Left lung (tissue), 10 donors: Measurements from ENCODE around the gene ACE. TPM values are rescaled to one million over a fixed set of nuclear protein-coding genes. Genes with fewer than 3 reads are reported as not detected.

Experiments
- ATAC-seq: fragments of 200-7000 bp; cut with Tn5 transposase; one replicate; pipeline ENCODE4 v1.9.1; 2020; ENCODE audit warnings: moderate library complexity
- DNase-seq, 4 donors: peaks; one replicate each; pipeline ENCODE4 v3.0.0-alpha.2; 2013 to 2020
- H3K27ac ChIP-seq, 2 donors: fragments of 200-600 bp; sonication (generic) in 1 of 2; one replicate each; pipeline versions ENCODE4 v1.5.0 to v1.8.0; 2020 to 2021
- H3K27me3 ChIP-seq, 2 donors: fragments of 200-600 bp; sonication (generic) in 1 of 2; one replicate each; pipeline versions ENCODE4 v1.5.0 to v1.8.0; 2020 to 2021
- H3K36me3 ChIP-seq, 2 donors: fragments of 200-600 bp; sonication (generic) in 1 of 2; one replicate each; pipeline versions ENCODE4 v1.5.0 to v1.8.0; 2020 to 2021
- H3K4me1 ChIP-seq, 2 donors: fragments of 200-600 bp; one replicate each; pipeline ENCODE4 v1.8.0; 2021
- H3K4me3 ChIP-seq, 2 donors: fragments of 200-600 bp; sonication (generic) in 1 of 2; one replicate each; pipeline versions ENCODE4 v1.5.0 to v1.8.0; 2020 to 2021; ENCODE audit warnings: mild to moderate bottlenecking in 1 of 2
- H3K9me3 ChIP-seq, 2 donors: fragments of 200-600 bp; sonication (generic) in 1 of 2; one replicate each; pipeline versions ENCODE4 v1.5.0 to v1.8.0; 2020 to 2021
- intact Hi-C, 2 donors: fragments of 100-400 bp; cut with DNase I; formaldehyde crosslinking; loops; one replicate each; pipeline versions ENCODE4 v1.11.2 to v1.14.2; 2022
- polyA plus RNA-seq, 6 donors: library from polyadenylated mRNA; unstranded; fragments of 120-200 nt; gene quantifications; one replicate each; pipeline ENCODE4 v1.2.1, GENCODE V29; 2013; ENCODE audit not compliant: insufficient read length in 6 of 6
- total RNA-seq, 2 donors: library from RNA; stranded (reverse); fragmentation: NEBNext Ultra II Directional; extraction: Animal tissue kit (Norgen Biotek cat#: 25700); gene quantifications; one replicate each; pipeline ENCODE4 v1.2.1, GENCODE V29; 2021
- TF ChIP-seq, protein P1 (sequence below), 2 donors: fragments of 200-600 bp; sonication (generic) in 1 of 2; IDR thresholded peaks; one replicate each; pipeline versions ENCODE4 v1.5.0 to v1.8.0; 2021; ENCODE audit warnings: antibody characterized with exemption in 2 of 2
- donor health status: DM: no; HTN: yes; CAD: no.
- donor health status: DM: no; HTN: no; CAD: no.

The ACE gene
- total and polyA plus RNA-seq, 8 donors, result 39.9 to 72.0 (median 55.3) TPM

DNA sequence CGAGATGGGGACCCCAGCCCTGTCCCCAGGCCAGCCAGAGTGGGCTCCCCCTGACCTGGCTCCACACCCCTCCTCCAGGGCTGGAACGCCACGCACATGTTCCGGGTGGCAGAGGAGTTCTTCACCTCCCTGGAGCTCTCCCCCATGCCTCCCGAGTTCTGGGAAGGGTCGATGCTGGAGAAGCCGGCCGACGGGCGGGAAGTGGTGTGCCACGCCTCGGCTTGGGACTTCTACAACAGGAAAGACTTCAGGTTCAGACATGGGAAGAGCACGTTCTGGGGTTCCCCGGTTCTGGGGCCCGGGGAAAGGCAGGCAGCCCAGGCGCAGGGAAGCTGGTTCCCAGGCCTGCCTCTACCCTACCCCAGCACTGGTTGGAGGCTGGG lies 4.6 kb downstream of the ACE start:
- no peak overlapping the region for H3K4me3 ChIP-seq
- ATAC-seq, result no peak
- H3K27me3 ChIP-seq, result peaks cover 5 to 30% of the 10 kb centered on the region in 2 donors
- no peaks in the 10 kb centered on the region for H3K36me3 ChIP-seq
- peaks cover 15 to 40% of the 10 kb centered on the region in 2 donors for H3K4me1 ChIP-seq
- no peaks in the 10 kb centered on the region for H3K9me3 ChIP-seq
- TF ChIP-seq, protein P1, sequence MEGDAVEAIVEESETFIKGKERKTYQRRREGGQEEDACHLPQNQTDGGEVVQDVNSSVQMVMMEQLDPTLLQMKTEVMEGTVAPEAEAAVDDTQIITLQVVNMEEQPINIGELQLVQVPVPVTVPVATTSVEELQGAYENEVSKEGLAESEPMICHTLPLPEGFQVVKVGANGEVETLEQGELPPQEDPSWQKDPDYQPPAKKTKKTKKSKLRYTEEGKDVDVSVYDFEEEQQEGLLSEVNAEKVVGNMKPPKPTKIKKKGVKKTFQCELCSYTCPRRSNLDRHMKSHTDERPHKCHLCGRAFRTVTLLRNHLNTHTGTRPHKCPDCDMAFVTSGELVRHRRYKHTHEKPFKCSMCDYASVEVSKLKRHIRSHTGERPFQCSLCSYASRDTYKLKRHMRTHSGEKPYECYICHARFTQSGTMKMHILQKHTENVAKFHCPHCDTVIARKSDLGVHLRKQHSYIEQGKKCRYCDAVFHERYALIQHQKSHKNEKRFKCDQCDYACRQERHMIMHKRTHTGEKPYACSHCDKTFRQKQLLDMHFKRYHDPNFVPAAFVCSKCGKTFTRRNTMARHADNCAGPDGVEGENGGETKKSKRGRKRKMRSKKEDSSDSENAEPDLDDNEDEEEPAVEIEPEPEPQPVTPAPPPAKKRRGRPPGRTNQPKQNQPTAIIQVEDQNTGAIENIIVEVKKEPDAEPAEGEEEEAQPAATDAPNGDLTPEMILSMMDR (IDR thresholded peaks at IDR 0.05), result no peak
- no peak for DNase-seq
- H3K27ac ChIP-seq, result peak overlapping the region in 1 of 2 donors; percentile 53
- intact Hi-C loops, result no loop called here

DNA sequence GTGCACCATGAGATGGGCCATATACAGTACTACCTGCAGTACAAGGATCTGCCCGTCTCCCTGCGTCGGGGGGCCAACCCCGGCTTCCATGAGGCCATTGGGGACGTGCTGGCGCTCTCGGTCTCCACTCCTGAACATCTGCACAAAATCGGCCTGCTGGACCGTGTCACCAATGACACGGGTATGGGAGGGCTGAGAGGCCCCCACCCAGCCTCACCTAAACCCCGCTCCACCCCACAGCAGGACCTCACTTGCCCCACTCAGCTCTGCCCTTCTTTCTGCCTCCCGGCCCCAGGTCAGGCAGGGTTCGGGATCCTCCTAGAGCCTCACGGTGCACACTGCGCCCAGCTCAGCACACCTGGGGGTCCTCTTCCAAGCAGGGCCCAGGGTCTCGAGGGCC lies 5.6 kb downstream of the ACE start:
- Histone ChIP-seq H3K4me1 (peaks cover 13 to 30% of the 10 kb centered on the region in 2 donors), H3K27ac (peak overlapping the region in 1 of 2 donors; percentile 13), H3K27me3 (peaks cover 5 to 20% of the 10 kb centered on the region in 2 donors), H3K4me3 (no peak overlapping the region), H3K9me3 (no peaks in the 10 kb centered on the region), H3K36me3 (no peaks in the 10 kb centered on the region)
- DNase-seq, result no peak
- TF ChIP-seq, protein P1 (IDR thresholded peaks at IDR 0.05), result no peak
- ATAC-seq, result no peak
- intact Hi-C loops, result no loop called here

DNA sequence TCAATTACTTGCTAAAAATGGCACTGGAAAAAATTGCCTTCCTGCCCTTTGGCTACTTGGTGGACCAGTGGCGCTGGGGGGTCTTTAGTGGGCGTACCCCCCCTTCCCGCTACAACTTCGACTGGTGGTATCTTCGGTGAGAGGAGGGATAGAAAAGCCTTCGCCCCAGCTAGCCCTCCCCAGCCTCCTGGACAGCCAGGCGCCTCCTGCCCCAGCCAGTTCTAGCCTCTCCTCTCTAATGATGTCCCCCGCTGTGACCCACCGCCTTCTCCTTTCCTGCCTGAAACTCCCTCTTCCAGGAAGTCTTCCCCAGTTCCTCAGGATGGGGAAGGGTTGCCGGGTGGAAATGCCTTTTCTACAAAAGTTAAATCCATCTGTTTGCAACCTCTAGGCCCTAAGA lies 6.2 kb downstream of the ACE start:
- no peak overlapping the region for H3K4me3 ChIP-seq
- DNase-seq, result no peak
- ATAC-seq, result no peak
- no peak overlapping the region for H3K27ac ChIP-seq
- H3K27me3 ChIP-seq, result peaks cover 2 to 15% of the 10 kb centered on the region in 2 donors
- intact Hi-C loops, result no loop called here
- H3K9me3 ChIP-seq, result no peaks in the 10 kb centered on the region
- TF ChIP-seq, protein P1 (IDR thresholded peaks at IDR 0.05), result no peak
- peaks cover 8 to 25% of the 10 kb centered on the region in 2 donors for H3K4me1 ChIP-seq
- H3K36me3 ChIP-seq, result no peaks in the 10 kb centered on the region

DNA sequence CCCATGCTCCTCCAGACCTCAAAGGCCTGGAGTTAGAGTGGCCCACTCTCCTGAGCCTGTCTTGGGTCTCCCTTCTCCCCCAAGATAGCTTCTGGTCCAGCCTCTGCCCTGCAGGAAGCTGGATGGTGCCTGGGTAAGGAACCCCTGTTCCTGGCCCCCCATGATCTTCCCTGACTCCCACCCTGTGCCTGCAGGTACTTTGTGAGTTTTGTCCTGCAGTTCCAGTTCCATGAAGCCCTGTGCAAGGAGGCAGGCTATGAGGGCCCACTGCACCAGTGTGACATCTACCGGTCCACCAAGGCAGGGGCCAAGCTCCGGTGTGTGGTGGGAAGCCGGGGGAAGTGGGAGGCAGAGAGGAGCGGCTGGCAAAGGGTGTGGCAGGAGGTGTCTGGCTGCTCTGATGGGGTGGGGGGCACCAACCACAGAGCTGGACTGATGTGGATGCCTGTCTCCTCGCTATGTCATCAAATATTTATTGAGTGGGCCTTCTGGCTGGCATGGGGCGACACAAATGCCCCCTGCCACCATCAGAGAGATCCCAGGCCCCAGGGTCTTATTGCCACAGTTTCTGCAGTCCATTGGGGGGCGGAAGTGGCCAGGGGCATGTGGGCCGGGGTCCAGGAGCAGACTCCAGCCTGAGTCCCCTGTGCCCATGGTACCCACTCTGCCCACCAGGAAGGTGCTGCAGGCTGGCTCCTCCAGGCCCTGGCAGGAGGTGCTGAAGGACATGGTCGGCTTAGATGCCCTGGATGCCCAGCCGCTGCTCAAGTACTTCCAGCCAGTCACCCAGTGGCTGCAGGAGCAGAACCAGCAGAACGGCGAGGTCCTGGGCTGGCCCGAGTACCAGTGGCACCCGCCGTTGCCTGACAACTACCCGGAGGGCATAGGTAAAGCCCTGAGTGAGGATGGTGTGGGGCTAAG lies 7.1 kb downstream of the ACE start:
- H3K27ac ChIP-seq, result no peak overlapping the region
- peaks cover 0 to 6% of the 10 kb centered on the region in 2 donors for H3K27me3 ChIP-seq
- ATAC-seq (no peak), DNase-seq (peak in 1 of 4 donors; percentile 68)
- intact Hi-C loops, result no loop called here
- H3K4me1 ChIP-seq, result peaks cover 0 to 16% of the 10 kb centered on the region in 2 donors
- no peaks in the 10 kb centered on the region for H3K9me3 ChIP-seq
- no peaks in the 10 kb centered on the region for H3K36me3 ChIP-seq
- no peak overlapping the region for H3K4me3 ChIP-seq
- TF ChIP-seq, protein P1 (IDR thresholded peaks at IDR 0.05), result no peak

DNA sequence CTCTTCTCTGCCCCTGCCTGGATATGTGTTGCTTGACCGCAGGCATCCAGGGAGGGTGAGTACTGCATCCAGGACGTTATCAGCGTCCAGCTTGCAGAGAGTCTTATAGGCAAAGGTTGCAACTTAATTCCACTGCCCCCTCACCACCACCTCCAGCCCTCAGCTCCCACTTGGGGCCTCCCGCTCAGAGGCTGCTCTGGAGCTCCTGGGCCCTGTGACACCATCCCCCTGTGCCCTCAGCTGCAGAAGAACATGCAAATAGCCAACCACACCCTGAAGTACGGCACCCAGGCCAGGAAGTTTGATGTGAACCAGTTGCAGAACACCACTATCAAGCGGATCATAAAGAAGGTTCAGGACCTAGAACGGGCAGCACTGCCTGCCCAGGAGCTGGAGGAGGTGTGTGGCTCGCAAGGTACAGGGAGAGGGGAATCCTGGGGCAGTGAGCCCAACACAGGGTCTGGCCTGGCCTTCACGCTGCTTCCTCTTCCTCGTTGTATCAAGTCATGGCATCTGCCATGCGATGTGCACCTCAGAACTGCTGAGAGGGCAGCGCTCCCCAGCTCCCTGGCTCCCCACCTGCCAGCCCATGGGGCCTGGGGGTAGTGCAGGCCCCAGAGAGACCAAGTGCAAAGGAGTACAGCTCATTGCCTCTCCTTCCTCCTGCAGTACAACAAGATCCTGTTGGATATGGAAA lies 9.6 kb downstream of the ACE start:
- TF ChIP-seq, protein P1 (IDR thresholded peaks at IDR 0.05), result no peak
- DNase-seq (no peak), ATAC-seq (no peak)
- H3K4me3 ChIP-seq, result no peak overlapping the region
- no peaks in the 10 kb centered on the region for H3K36me3 ChIP-seq
- H3K27me3 ChIP-seq, result no peaks in the 10 kb centered on the region
- H3K27ac ChIP-seq, result peak overlapping the region in 1 of 2 donors; percentile 47
- H3K9me3 ChIP-seq, result no peaks in the 10 kb centered on the region
- intact Hi-C loops, result no loop called here
- H3K4me1 ChIP-seq, result peaks cover 0 to under 1% of the 10 kb centered on the region in 2 donors
